A673 (cell line): ENCODE measurements around the gene CD69.
"Not testable (repeated sequence)": the region's sequence is repeated elsewhere in the genome, so short reads cannot be mapped to it uniquely, and the experiment has no call there.

Experiments used
- CTCF ChIP-seq: fragments of 300-800, 200-600 bp; sonication (generic); conservative IDR thresholded peaks from 2 replicates; pipeline ENCODE4 v1.5.1; 2017; ENCODE audit warnings: low read depth, mild to moderate bottlenecking, antibody characterized with exemption, low read length, moderate library complexity, mixed read lengths
- EZH2 ChIP-seq: fragments of 200-600 bp; sonication (generic); IDR thresholded peaks from 2 replicates; pipeline ENCODE4 v1.6.1; 2017; ENCODE audit warnings: borderline replicate concordance, low read depth, mild to moderate bottlenecking, mixed read lengths, antibody characterized with exemption, low read length; ENCODE audit not compliant: poor library complexity, severe bottlenecking

GRCh38 chr12:9739404-9740105 lies 21.1 kb downstream of the CD69 start:
- not testable (repeated sequence) for TF ChIP-seq CTCF, EZH2
